ENCODE data around the gene ZNF681. TPM values are rescaled to one million over a fixed set of nuclear protein-coding genes. Genes with fewer than 3 reads are reported as not detected.

Gene ZNF681
- total RNA-seq, result 0.49 and 1.3 TPM in 2 replicates

DNA sequence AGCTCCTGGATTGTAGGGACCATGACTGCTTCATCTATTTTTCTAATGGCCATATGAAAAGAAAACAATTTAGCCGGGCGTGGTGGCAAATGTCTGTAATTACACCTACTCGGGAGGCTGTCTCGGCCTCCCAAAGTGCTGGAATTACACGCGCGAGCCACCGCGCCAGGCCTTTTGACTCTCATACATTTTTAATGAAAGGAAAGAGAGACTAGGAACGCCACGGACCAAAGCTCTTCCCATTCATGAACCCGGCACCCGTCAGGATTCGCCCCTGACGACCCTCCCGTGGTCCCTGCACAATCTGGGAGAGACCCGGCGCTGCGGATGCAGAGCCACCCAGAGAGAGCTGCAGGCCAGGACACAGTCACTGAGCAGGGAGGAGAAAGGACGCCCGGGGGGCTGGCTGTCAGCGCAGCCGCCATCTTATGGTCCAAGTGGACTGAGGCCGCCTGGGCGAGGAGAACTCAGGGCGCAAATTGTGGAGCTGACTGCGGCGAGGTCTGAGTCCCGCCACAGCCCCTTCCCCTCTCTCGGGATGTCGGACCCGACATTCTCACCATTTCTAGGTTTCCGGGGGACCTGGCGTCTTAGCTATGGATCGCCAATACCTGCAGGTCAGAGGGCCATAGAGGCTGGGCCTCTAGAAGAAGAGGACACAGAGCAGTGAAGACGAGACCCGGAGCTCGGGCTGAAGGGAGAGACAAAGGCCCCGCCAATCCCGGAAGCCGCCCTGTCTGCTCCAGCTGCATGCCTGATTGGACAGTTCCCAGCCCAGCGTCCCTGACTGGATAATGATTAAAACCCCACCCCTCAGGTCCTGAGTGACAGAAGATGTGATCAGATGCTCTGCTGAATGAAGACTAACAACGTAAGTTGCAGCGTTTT is at the start of gene ZNF681:
ZNF681 (minus strand) TSS at position 705 of the 888 bp plus-strand sequence; CDS start at position 563, 142 bp downstream.

Other genes starting within 250 kb of the ZNF681 start
- gene ZNF675, start 71.7 kb downstream of the ZNF681 start, total RNA-seq, result 2.3 and 5.7 TPM in 2 replicates
- gene ZNF726, start 156.0 kb upstream of the ZNF681 start, total RNA-seq, result 0.54 and 2.4 TPM in 2 replicates